WTC11 (cell line): ENCODE measurements around the gene SLCO1A2. TPM values are rescaled to one million over a fixed set of nuclear protein-coding genes. Genes with fewer than 3 reads are reported as not detected.

Experiments used
- ATAC-seq: fragments of 200-7000 bp; cut with Tn5 transposase; 2 replicates; pipeline ENCODE4 v1.10.0; 2021; ENCODE audit warnings: mild to moderate bottlenecking, moderate library complexity
- CTCF ChIA-PET: fragments of 300-600 bp; sonication (Branson Sonifier 250); formaldehyde crosslinking; loops from one replicate; lab custom pipeline; 2021; ENCODE audit warnings: antibody characterized with exemption; lab: Charles Lee
- POLR2A ChIA-PET: fragments of 350-600 bp; sonication (Branson Sonifier 250); formaldehyde crosslinking; loops from one replicate; lab custom pipeline; 2021; ENCODE audit warnings: antibody characterized with exemption; lab: Charles Lee
- DNase-seq: peaks from one replicate; pipeline ENCODE4 v3.0.0; 2021; ENCODE audit warnings: low spot score
- H3K27ac Mint-ChIP-seq: 2 replicates; pipeline ENCODE4 v1.8.0; 2021; ENCODE audit warnings: mixed read lengths
- H3K27me3 Mint-ChIP-seq: 2 replicates; pipeline ENCODE4 v1.8.0; 2021; ENCODE audit warnings: low read depth, mild to moderate bottlenecking, moderate library complexity, mixed read lengths
- H3K36me3 Mint-ChIP-seq: 2 replicates; pipeline ENCODE4 v1.8.0; 2021; ENCODE audit warnings: mixed read lengths
- H3K4me1 Mint-ChIP-seq: 2 replicates; pipeline ENCODE4 v1.8.0; 2022; ENCODE audit warnings: mixed read lengths
- H3K4me3 Mint-ChIP-seq: 2 replicates; pipeline ENCODE4 v1.8.0; 2021; ENCODE audit warnings: mild to moderate bottlenecking, moderate library complexity, mixed read lengths
- H3K9me3 Mint-ChIP-seq: 2 replicates; pipeline ENCODE4 v1.8.0; 2021; ENCODE audit warnings: mixed read lengths
- ATF1 ChIP-seq: sonication (generic); formaldehyde crosslinking; IDR thresholded peaks from 2 replicates; pipeline ENCODE4 v1.8.1; 2023; ENCODE audit warnings: mild to moderate bottlenecking, moderate library complexity, missing genetic modification reagents
- CREB1 ChIP-seq: sonication (generic); formaldehyde crosslinking; IDR thresholded peaks from 2 replicates; pipeline ENCODE4 v1.8.0; 2023; ENCODE audit warnings: mild to moderate bottlenecking, missing genetic modification reagents
- ELF4 ChIP-seq: sonication (generic); formaldehyde crosslinking; IDR thresholded peaks from 2 replicates; pipeline ENCODE4 v1.8.1; 2022; ENCODE audit warnings: low read depth, mild to moderate bottlenecking, moderate library complexity, missing genetic modification reagents
- ERG ChIP-seq: fragments of 250-450 bp; sonication (Bioruptor Pico); IDR thresholded peaks from 2 replicates; pipeline ENCODE4 v1.8.0; 2021; ENCODE audit warnings: mild to moderate bottlenecking
- KAT7 ChIP-seq: sonication (generic); formaldehyde crosslinking; IDR thresholded peaks from 2 replicates; pipeline ENCODE4 v1.8.1; 2023; ENCODE audit warnings: missing genetic modification reagents, mild to moderate bottlenecking, borderline replicate concordance
- NFATC4 ChIP-seq: fragments of 250-450 bp; sonication (Bioruptor Pico); IDR thresholded peaks from 2 replicates; pipeline ENCODE4 v1.9.0; 2021; ENCODE audit warnings: mild to moderate bottlenecking
- NFE2L1 ChIP-seq: sonication (generic); formaldehyde crosslinking; IDR thresholded peaks from 2 replicates; pipeline ENCODE4 v1.8.1; 2023; ENCODE audit warnings: missing genetic modification reagents
- NR3C1 ChIP-seq: sonication (generic); formaldehyde crosslinking; conservative IDR thresholded peaks from 2 replicates; pipeline ENCODE4 v1.8.1; 2023; ENCODE audit warnings: low read depth, mild to moderate bottlenecking, missing genetic modification reagents
- RELA ChIP-seq: sonication (generic); formaldehyde crosslinking; IDR thresholded peaks from 2 replicates; pipeline ENCODE4 v1.8.1; 2022; ENCODE audit warnings: missing genetic modification reagents, mild to moderate bottlenecking, borderline replicate concordance
- TEAD1 ChIP-seq: sonication (generic); formaldehyde crosslinking; IDR thresholded peaks from 2 replicates; pipeline ENCODE4 v1.8.0; 2022; ENCODE audit warnings: mild to moderate bottlenecking, missing genetic modification reagents
- ZNF263 ChIP-seq: sonication (generic); formaldehyde crosslinking; IDR thresholded peaks from 2 replicates; pipeline ENCODE4 v1.8.1; 2022; ENCODE audit warnings: low read depth, mild to moderate bottlenecking, moderate library complexity, missing genetic modification reagents
- ZNF317 ChIP-seq: sonication (generic); formaldehyde crosslinking; IDR thresholded peaks from 2 replicates; pipeline ENCODE4 v1.8.1; 2023; ENCODE audit warnings: low read depth, mild to moderate bottlenecking, moderate library complexity, missing genetic modification reagents, borderline replicate concordance
- ZNF396 ChIP-seq: fragments of 250-450 bp; sonication (Bioruptor Pico); IDR thresholded peaks from 2 replicates; pipeline ENCODE4 v1.8.0; 2021; ENCODE audit warnings: mild to moderate bottlenecking, moderate library complexity, borderline replicate concordance
- ZNF423 ChIP-seq: fragments of 250-450 bp; sonication (Bioruptor Pico); IDR thresholded peaks from 2 replicates; pipeline ENCODE4 v2.1.2; 2022; ENCODE audit warnings: mild to moderate bottlenecking, moderate library complexity
- ZNF671 ChIP-seq: fragments of 250-450 bp; sonication (Bioruptor Pico); IDR thresholded peaks from 2 replicates; pipeline ENCODE4 v1.8.0; 2021; ENCODE audit warnings: mild to moderate bottlenecking
- total RNA-seq: library from RNA; stranded (reverse); gene quantifications from 3 replicates; pipeline ENCODE4 v1.2.3, GENCODE V29; 2021
- TF ChIP-seq, protein P1 (sequence below): sonication (generic); formaldehyde crosslinking; IDR thresholded peaks from 2 replicates; pipeline ENCODE4 v1.8.1; 2023; ENCODE audit warnings: mild to moderate bottlenecking, missing genetic modification reagents, borderline replicate concordance
- TF ChIP-seq, protein P2 (sequence below): sonication (generic); formaldehyde crosslinking; IDR thresholded peaks from 2 replicates; pipeline ENCODE4 v1.8.1; 2022; ENCODE audit warnings: mild to moderate bottlenecking, missing genetic modification reagents, moderate library complexity, borderline replicate concordance
- TF ChIP-seq, protein P3 (sequence below): sonication (generic); formaldehyde crosslinking; IDR thresholded peaks from 2 replicates; pipeline ENCODE4 v1.8.0; 2022; ENCODE audit warnings: mild to moderate bottlenecking, missing genetic modification reagents
- TF ChIP-seq, protein P4 (sequence below): sonication (generic); formaldehyde crosslinking; IDR thresholded peaks from 2 replicates; pipeline ENCODE4 v1.8.1; 2022; ENCODE audit warnings: low read depth, mild to moderate bottlenecking, moderate library complexity, missing genetic modification reagents, borderline replicate concordance

Gene SLCO1A2
- total RNA-seq, 1 experiment from 2014 or later, result 9.9 TPM

GRCh38 chr12:21289698-21290097, 45.0 kb downstream of the SLCO1A2 start (continued):
- TF ChIP-seq, protein P1, sequence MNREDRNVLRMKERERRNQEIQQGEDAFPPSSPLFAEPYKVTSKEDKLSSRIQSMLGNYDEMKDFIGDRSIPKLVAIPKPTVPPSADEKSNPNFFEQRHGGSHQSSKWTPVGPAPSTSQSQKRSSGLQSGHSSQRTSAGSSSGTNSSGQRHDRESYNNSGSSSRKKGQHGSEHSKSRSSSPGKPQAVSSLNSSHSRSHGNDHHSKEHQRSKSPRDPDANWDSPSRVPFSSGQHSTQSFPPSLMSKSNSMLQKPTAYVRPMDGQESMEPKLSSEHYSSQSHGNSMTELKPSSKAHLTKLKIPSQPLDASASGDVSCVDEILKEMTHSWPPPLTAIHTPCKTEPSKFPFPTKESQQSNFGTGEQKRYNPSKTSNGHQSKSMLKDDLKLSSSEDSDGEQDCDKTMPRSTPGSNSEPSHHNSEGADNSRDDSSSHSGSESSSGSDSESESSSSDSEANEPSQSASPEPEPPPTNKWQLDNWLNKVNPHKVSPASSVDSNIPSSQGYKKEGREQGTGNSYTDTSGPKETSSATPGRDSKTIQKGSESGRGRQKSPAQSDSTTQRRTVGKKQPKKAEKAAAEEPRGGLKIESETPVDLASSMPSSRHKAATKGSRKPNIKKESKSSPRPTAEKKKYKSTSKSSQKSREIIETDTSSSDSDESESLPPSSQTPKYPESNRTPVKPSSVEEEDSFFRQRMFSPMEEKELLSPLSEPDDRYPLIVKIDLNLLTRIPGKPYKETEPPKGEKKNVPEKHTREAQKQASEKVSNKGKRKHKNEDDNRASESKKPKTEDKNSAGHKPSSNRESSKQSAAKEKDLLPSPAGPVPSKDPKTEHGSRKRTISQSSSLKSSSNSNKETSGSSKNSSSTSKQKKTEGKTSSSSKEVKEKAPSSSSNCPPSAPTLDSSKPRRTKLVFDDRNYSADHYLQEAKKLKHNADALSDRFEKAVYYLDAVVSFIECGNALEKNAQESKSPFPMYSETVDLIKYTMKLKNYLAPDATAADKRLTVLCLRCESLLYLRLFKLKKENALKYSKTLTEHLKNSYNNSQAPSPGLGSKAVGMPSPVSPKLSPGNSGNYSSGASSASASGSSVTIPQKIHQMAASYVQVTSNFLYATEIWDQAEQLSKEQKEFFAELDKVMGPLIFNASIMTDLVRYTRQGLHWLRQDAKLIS (CRISPR knock-in tag), result no peak
- TF ChIP-seq NR3C1 (CRISPR knock-in tag) (no peak), NFATC4 (no peak)
- TF ChIP-seq, protein P2, sequence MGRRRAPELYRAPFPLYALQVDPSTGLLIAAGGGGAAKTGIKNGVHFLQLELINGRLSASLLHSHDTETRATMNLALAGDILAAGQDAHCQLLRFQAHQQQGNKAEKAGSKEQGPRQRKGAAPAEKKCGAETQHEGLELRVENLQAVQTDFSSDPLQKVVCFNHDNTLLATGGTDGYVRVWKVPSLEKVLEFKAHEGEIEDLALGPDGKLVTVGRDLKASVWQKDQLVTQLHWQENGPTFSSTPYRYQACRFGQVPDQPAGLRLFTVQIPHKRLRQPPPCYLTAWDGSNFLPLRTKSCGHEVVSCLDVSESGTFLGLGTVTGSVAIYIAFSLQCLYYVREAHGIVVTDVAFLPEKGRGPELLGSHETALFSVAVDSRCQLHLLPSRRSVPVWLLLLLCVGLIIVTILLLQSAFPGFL, result no peak

GRCh38 chr12:21276826-21277225, 57.9 kb downstream of the SLCO1A2 start:
- Mint-ChIP-seq H3K4me3 (no peak overlapping the region), H3K9me3 (peaks cover 19% of the 10 kb centered on the region; the same call in 1 of the 2 replicates), H3K4me1 (no peaks in the 10 kb centered on the region), H3K27me3 (no peaks in the 10 kb centered on the region), H3K27ac (no peak overlapping the region), H3K36me3 (no peaks in the 10 kb centered on the region; the same call in 1 of the 2 replicates)
- DNase-seq (no peak), ATAC-seq (no peak)
- TF ChIP-seq ZNF423 (CRISPR knock-in tag), result no peak
- no peak for TF ChIP-seq ZNF263
- no peak for TF ChIP-seq TEAD1
- CTCF ChIA-PET, result interaction anchor here (1.3 kb wide), 1 partner anchor 20 kb away, joined by 5 read pairs; no protein-coding TSS in a partner anchor
- POLR2A ChIA-PET, result no interaction called here

- Mint-ChIP-seq H3K4me1 (no peaks in the 10 kb centered on the region), H3K9me3 (peaks cover 26% of the 10 kb centered on the region), H3K27me3 (no peaks in the 10 kb centered on the region), H3K4me3 (no peak overlapping the region), H3K27ac (no peak overlapping the region), H3K36me3 (peaks cover 15% of the 10 kb centered on the region)
- ATAC-seq (no peak), DNase-seq (no peak)
- ChIA-PET POLR2A (no interaction called here), CTCF (interaction anchor here (1.0 kb wide), 1 partner anchor 30 kb away, joined by 3 read pairs; no protein-coding TSS in a partner anchor)
- TF ChIP-seq, protein P3, sequence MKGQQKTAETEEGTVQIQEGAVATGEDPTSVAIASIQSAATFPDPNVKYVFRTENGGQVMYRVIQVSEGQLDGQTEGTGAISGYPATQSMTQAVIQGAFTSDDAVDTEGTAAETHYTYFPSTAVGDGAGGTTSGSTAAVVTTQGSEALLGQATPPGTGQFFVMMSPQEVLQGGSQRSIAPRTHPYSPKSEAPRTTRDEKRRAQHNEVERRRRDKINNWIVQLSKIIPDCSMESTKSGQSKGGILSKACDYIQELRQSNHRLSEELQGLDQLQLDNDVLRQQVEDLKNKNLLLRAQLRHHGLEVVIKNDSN, result no peak
- no peak for TF ChIP-seq ZNF396 (CRISPR knock-in tag)
- TF ChIP-seq ZNF671 (CRISPR knock-in tag), result no peak
- TF ChIP-seq ATF1 (CRISPR knock-in tag), result no peak
- no peak for TF ChIP-seq ELF4
- no peak for TF ChIP-seq NFE2L1 (CRISPR knock-in tag)
- TF ChIP-seq RELA (CRISPR knock-in tag), result no peak
- TF ChIP-seq, protein P4, sequence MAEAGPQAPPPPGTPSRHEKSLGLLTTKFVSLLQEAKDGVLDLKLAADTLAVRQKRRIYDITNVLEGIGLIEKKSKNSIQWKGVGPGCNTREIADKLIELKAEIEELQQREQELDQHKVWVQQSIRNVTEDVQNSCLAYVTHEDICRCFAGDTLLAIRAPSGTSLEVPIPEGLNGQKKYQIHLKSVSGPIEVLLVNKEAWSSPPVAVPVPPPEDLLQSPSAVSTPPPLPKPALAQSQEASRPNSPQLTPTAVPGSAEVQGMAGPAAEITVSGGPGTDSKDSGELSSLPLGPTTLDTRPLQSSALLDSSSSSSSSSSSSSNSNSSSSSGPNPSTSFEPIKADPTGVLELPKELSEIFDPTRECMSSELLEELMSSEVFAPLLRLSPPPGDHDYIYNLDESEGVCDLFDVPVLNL (CRISPR knock-in tag), result no peak
- TF ChIP-seq ERG (CRISPR knock-in tag), result no peak
- no peak for TF ChIP-seq ZNF317
- TF ChIP-seq KAT7 (CRISPR knock-in tag), result no peak
- TF ChIP-seq CREB1, result no peak
These were observed 68.8 kb downstream of the SLCO1A2 start for GRCh38 chr12:21265932-21266331.
